SK-N-SH (cell line): ENCODE data around the gene CCDC88B.

Experiments
- CHD2 ChIP-seq: fragments of 150-350 bp; IDR thresholded peaks from 2 replicates; pipeline ENCODE4 v1.6.1; 2018; ENCODE audit warnings: low read length; ENCODE audit not compliant: partially characterized antibody
- CTCF ChIP-seq: fragments of 200-600 bp; sonication (generic); IDR thresholded peaks from 2 replicates; pipeline ENCODE4 v1.6.1; 2017; ENCODE audit warnings: antibody characterized with exemption, mild to moderate bottlenecking, moderate library complexity
- EP300 ChIP-seq, 2 experiments: IDR thresholded peaks; 2 replicates each; pipeline versions ENCODE4 v1.4.0 to v1.6.1; 2012; ENCODE audit warnings: borderline replicate concordance in 1 of 2, low read depth in 1 of 2, low read length in 1 of 2
- GABPA ChIP-seq: IDR thresholded peaks from 2 replicates; pipeline ENCODE4 v1.4.0; 2012; ENCODE audit warnings: low read depth, mild to moderate bottlenecking
- POLR2AphosphoS5 ChIP-seq: IDR thresholded peaks from 2 replicates; pipeline ENCODE4 v1.6.1; 2012; ENCODE audit warnings: low read depth, low read length
- RAD21 ChIP-seq: IDR thresholded peaks from 2 replicates; pipeline ENCODE4 v1.6.1; 2012; ENCODE audit warnings: mild to moderate bottlenecking, low read length
- REST ChIP-seq: IDR thresholded peaks from 2 replicates; pipeline ENCODE4 v1.6.1; 2012; ENCODE audit warnings: mild to moderate bottlenecking, low read depth, low read length, moderate library complexity
- RXRA ChIP-seq: IDR thresholded peaks from 2 replicates; pipeline ENCODE4 v1.4.0; 2012; ENCODE audit warnings: low read depth, mild to moderate bottlenecking, borderline replicate concordance
- SIN3A ChIP-seq: IDR thresholded peaks from 2 replicates; pipeline ENCODE4 v1.6.1; 2012; ENCODE audit warnings: low read depth, mild to moderate bottlenecking, low read length, moderate library complexity, borderline replicate concordance
- TAF1 ChIP-seq: IDR thresholded peaks from 2 replicates; pipeline ENCODE4 v1.6.1; 2012; ENCODE audit warnings: low read depth, mild to moderate bottlenecking, low read length, moderate library complexity, borderline replicate concordance
- TCF12 ChIP-seq: IDR thresholded peaks from 2 replicates; pipeline ENCODE4 v1.4.0; 2012
- TF ChIP-seq, protein P1 (sequence below): IDR thresholded peaks from 2 replicates; pipeline ENCODE4 v1.4.0; 2012; ENCODE audit warnings: low read depth, borderline replicate concordance
- TF ChIP-seq, protein P2 (sequence below): fragments of 150-350 bp; IDR thresholded peaks from 2 replicates; pipeline ENCODE4 v1.6.1; 2017; ENCODE audit warnings: antibody characterized with exemption, low read length, low read depth, borderline replicate concordance
- TF ChIP-seq, protein P3 (sequence below): IDR thresholded peaks from 2 replicates; pipeline ENCODE4; 2012

DNA sequence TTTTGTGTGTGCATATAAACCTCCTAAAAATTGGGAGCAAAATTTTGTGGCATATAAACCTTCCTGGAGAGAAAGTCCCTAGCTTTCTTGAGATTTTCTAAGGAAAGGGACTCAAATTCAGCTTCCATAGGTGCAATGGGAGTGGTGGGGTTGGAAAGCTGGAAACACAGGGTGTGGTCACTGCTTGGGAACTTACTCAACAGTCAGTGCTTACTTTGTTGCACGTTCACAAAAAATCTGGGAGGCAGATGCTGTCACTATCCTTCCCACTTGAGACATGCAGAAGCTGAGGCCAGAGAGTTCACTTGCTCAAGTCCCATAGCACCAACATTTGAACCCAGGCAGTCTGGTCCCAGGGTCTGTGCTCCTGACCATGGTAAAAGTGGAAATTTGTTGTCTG is 43.8 kb upstream of the CCDC88B start:
- TF ChIP-seq CTCF (no peak), POLR2AphosphoS5 (no peak), GABPA (no peak), RAD21 (no peak), REST (no peak), RXRA (no peak), TCF12 (no peak), TAF1 (no peak), CHD2 (no peak), SIN3A (no peak), EP300 (IDR thresholded peaks at IDR 0.05; ENCODE audit: borderline replicate concordance in 1 of 2, low read depth in 1 of 2, low read length in 1 of 2) (no peak)
- TF ChIP-seq, protein P1, sequence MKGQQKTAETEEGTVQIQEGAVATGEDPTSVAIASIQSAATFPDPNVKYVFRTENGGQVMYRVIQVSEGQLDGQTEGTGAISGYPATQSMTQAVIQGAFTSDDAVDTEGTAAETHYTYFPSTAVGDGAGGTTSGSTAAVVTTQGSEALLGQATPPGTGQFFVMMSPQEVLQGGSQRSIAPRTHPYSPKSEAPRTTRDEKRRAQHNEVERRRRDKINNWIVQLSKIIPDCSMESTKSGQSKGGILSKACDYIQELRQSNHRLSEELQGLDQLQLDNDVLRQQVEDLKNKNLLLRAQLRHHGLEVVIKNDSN, result no peak
- TF ChIP-seq, protein P2, sequence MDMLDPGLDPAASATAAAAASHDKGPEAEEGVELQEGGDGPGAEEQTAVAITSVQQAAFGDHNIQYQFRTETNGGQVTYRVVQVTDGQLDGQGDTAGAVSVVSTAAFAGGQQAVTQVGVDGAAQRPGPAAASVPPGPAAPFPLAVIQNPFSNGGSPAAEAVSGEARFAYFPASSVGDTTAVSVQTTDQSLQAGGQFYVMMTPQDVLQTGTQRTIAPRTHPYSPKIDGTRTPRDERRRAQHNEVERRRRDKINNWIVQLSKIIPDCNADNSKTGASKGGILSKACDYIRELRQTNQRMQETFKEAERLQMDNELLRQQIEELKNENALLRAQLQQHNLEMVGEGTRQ, result no peak
- TF ChIP-seq, protein P3, sequence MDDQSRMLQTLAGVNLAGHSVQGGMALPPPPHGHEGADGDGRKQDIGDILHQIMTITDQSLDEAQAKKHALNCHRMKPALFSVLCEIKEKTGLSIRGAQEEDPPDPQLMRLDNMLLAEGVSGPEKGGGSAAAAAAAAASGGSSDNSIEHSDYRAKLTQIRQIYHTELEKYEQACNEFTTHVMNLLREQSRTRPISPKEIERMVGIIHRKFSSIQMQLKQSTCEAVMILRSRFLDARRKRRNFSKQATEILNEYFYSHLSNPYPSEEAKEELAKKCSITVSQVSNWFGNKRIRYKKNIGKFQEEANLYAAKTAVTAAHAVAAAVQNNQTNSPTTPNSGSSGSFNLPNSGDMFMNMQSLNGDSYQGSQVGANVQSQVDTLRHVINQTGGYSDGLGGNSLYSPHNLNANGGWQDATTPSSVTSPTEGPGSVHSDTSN, result no peak
